Upper lobe of left lung (tissue), 6 donors: ENCODE data around the gene IL6ST. TPM values are rescaled to one million over a fixed set of nuclear protein-coding genes. Genes with fewer than 3 reads are reported as not detected.

Source experiments
- ATAC-seq, 2 donors: fragments of 200-7000 bp; cut with Tn5 transposase; one replicate each; pipeline ENCODE4 v1.9.1; 2022; ENCODE audit warnings: mild to moderate bottlenecking in 2 of 2, moderate library complexity in 2 of 2; ENCODE audit not compliant: low FRiP score in 2 of 2
- DNase-seq, 2 donors: peaks; one replicate each; pipeline ENCODE4 v3.0.0-alpha.2; 2019 to 2020
- H3K27ac ChIP-seq, 4 donors: fragments of 200-600 bp; sonication (generic); one replicate each; pipeline ENCODE4 v1.5.1; 2016 to 2019
- H3K27me3 ChIP-seq, 4 donors: fragments of 200-600 bp; sonication (generic); one replicate each; pipeline ENCODE4 v1.5.1; 2017 to 2019
- H3K36me3 ChIP-seq, 4 donors: fragments of 200-600 bp; sonication (generic); one replicate each; pipeline ENCODE4 v1.5.1; 2016 to 2019
- H3K4me1 ChIP-seq, 4 donors: fragments of 200-600 bp; sonication (generic); one replicate each; pipeline ENCODE4 v1.5.1; 2018 to 2019
- H3K4me3 ChIP-seq, 4 donors: fragments of 200-600 bp; sonication (generic); one replicate each; pipeline ENCODE4 v1.5.1; 2017 to 2019; ENCODE audit warnings: mild to moderate bottlenecking in 2 of 4, moderate library complexity in 1 of 4
- H3K9me3 ChIP-seq, 4 donors: fragments of 200-600 bp; sonication (generic); one replicate each; pipeline ENCODE4 v1.5.1; 2018 to 2019
- EP300 ChIP-seq, 4 donors: sonication (generic); formaldehyde crosslinking; IDR thresholded peaks; one replicate each; pipeline ENCODE4 v1.5.1; 2017; ENCODE audit warnings: antibody characterized with exemption in 4 of 4, control low read depth in 2 of 4
- POLR2A ChIP-seq, 4 donors: fragments of 450-650 bp; IDR thresholded peaks; one replicate each; pipeline ENCODE4 v1.5.1; 2016 to 2017; ENCODE audit warnings: antibody characterized with exemption in 4 of 4, mild to moderate bottlenecking in 2 of 4
- POLR2AphosphoS5 ChIP-seq, 2 donors: sonication (generic); formaldehyde crosslinking; IDR thresholded peaks; one replicate each; pipeline ENCODE4 v1.5.1; 2017; ENCODE audit warnings: antibody characterized with exemption in 2 of 2
- WGBS, 2 donors: methylation state at CpG; one replicate each; pipeline ENCODE4 v1.1.5; 2017 to 2018; 5-methylcytosine and 5-hydroxymethylcytosine counted together
- total RNA-seq, 6 donors: library from RNA; depleted of rRNA in 4 of 6; stranded (reverse); fragments of >200 nt in 4 of 6; gene quantifications; one replicate each; pipeline versions ENCODE4 v1.1.0 to v1.2.1, GENCODE V29; 2016 to 2021
- TF ChIP-seq, protein P1 (sequence below), 6 experiments: fragments of 450-650 bp in 4 of 6; fragments of 200-600 bp in 2 of 6; sonication (generic) in 2 of 6; IDR thresholded peaks; one replicate each; pipeline ENCODE4 v1.5.1; 2016 to 2019; ENCODE audit warnings: antibody characterized with exemption in 6 of 6
- donor health status: DM: no; HTN: no; CAD: no; lungs with moderate emphysema.
- donor health status: DM: no; HTN: yes; CAD: no; lungs with severe emphysema.

The IL6ST gene
- total RNA-seq, 6 donors from 2014 or later: 177 to 383 (median 300) TPM

GRCh38 chr5:56029457-56029856 lies 34.7 kb upstream of the IL6ST start:
- H3K4me3 ChIP-seq: no peak overlapping the region
- no peaks in the 10 kb centered on the region for H3K9me3 ChIP-seq
- ATAC-seq (no peak), DNase-seq (no peak)
- H3K36me3 ChIP-seq: no peaks in the 10 kb centered on the region
- H3K4me1 ChIP-seq: peaks cover 0 to 9% (median 4%) of the 10 kb centered on the region in 4 donors
- no peaks in the 10 kb centered on the region for H3K27me3 ChIP-seq
- H3K27ac ChIP-seq: no peak overlapping the region
- TF ChIP-seq, protein P1, sequence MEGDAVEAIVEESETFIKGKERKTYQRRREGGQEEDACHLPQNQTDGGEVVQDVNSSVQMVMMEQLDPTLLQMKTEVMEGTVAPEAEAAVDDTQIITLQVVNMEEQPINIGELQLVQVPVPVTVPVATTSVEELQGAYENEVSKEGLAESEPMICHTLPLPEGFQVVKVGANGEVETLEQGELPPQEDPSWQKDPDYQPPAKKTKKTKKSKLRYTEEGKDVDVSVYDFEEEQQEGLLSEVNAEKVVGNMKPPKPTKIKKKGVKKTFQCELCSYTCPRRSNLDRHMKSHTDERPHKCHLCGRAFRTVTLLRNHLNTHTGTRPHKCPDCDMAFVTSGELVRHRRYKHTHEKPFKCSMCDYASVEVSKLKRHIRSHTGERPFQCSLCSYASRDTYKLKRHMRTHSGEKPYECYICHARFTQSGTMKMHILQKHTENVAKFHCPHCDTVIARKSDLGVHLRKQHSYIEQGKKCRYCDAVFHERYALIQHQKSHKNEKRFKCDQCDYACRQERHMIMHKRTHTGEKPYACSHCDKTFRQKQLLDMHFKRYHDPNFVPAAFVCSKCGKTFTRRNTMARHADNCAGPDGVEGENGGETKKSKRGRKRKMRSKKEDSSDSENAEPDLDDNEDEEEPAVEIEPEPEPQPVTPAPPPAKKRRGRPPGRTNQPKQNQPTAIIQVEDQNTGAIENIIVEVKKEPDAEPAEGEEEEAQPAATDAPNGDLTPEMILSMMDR (IDR thresholded peaks at IDR 0.05): no peak
- TF ChIP-seq EP300 (IDR thresholded peaks at IDR 0.05) (no peak), POLR2AphosphoS5 (IDR thresholded peaks at IDR 0.05) (no peak), POLR2A (IDR thresholded peaks at IDR 0.05) (no peak)

GRCh38 chr5:56028708-56029107 lies 33.9 kb upstream of the IL6ST start:
- Histone ChIP-seq H3K27me3 (no peaks in the 10 kb centered on the region), H3K9me3 (no peaks in the 10 kb centered on the region), H3K27ac (no peak overlapping the region), H3K4me3 (no peak overlapping the region), H3K4me1 (peaks cover 0 to 9% (median 4%) of the 10 kb centered on the region in 4 donors), H3K36me3 (no peaks in the 10 kb centered on the region)
- no peak for DNase-seq
- WGBS, 2 donors: 97% methylated on average over 6 of the region's 6 CpGs
- TF ChIP-seq EP300 (IDR thresholded peaks at IDR 0.05) (no peak), POLR2AphosphoS5 (IDR thresholded peaks at IDR 0.05) (no peak), POLR2A (IDR thresholded peaks at IDR 0.05) (no peak)
- TF ChIP-seq, protein P1 (IDR thresholded peaks at IDR 0.05): no peak
- ATAC-seq: peak in 1 of 2 donors; percentile 40

DNA sequence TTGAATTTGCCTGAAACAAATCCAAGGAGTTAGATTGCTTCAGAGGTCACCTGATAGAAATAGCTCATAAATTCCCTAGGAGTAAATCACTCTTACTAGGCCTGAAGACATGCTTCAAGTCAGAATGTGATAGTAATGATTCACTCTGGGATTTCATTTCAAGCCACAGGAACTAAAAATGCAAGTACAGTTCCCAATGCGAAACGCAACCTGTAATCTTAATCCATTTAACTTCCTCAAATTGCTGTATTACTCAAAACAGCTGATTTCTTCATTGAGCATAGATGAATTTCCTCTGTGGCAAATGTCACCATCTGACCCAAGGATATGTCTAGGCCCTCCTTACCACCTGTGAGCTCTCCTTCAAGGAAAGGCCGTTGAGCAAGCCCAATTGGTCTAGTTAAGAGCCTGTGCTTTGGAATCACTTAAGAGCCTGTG lies 32.1 kb upstream of the IL6ST start:
- H3K36me3 ChIP-seq: no peaks in the 10 kb centered on the region
- TF ChIP-seq POLR2AphosphoS5 (IDR thresholded peaks at IDR 0.05): no peak
- TF ChIP-seq, protein P1 (IDR thresholded peaks at IDR 0.05): no peak
- no peak for TF ChIP-seq EP300 (IDR thresholded peaks at IDR 0.05)
- no peak for TF ChIP-seq POLR2A (IDR thresholded peaks at IDR 0.05)
- H3K27me3 ChIP-seq: no peaks in the 10 kb centered on the region
- WGBS, 2 donors: 55 to 63% methylated on average over 3 of the region's 3 CpGs
- peak in 1 of 2 donors; percentile 71 for ATAC-seq
- H3K27ac ChIP-seq: no peak overlapping the region
- peaks cover 0 to 9% (median 4%) of the 10 kb centered on the region in 4 donors for H3K4me1 ChIP-seq
- no peak overlapping the region for H3K4me3 ChIP-seq
- H3K9me3 ChIP-seq: no peaks in the 10 kb centered on the region
- DNase-seq: no peak

GRCh38 chr5:56025151-56025885 lies 30.6 kb upstream of the IL6ST start:
- no peak for TF ChIP-seq EP300 (IDR thresholded peaks at IDR 0.05)
- TF ChIP-seq POLR2AphosphoS5 (IDR thresholded peaks at IDR 0.05): no peak
- TF ChIP-seq, protein P1 (IDR thresholded peaks at IDR 0.05): no peak
- no peak for TF ChIP-seq POLR2A (IDR thresholded peaks at IDR 0.05)
- 74 to 75% methylated on average over 4 of the region's 4 CpGs for WGBS, 2 donors
- no peaks in the 10 kb centered on the region for H3K36me3 ChIP-seq
- H3K27me3 ChIP-seq: no peaks in the 10 kb centered on the region
- H3K4me1 ChIP-seq: peaks cover 0 to 8% (median 4%) of the 10 kb centered on the region in 4 donors
- no peak overlapping the region for H3K4me3 ChIP-seq
- ATAC-seq: no peak
- no peak overlapping the region for H3K27ac ChIP-seq
- no peak for DNase-seq
- H3K9me3 ChIP-seq: no peaks in the 10 kb centered on the region

- H3K27me3 ChIP-seq: no peaks in the 10 kb centered on the region
- ATAC-seq (no peak), DNase-seq (no peak)
- WGBS, 2 donors: 88 to 91% methylated on average over 2 of the region's 2 CpGs
- no peaks in the 10 kb centered on the region for H3K36me3 ChIP-seq
- TF ChIP-seq EP300 (IDR thresholded peaks at IDR 0.05) (no peak), POLR2A (IDR thresholded peaks at IDR 0.05) (no peak), POLR2AphosphoS5 (IDR thresholded peaks at IDR 0.05) (no peak)
- TF ChIP-seq, protein P1 (IDR thresholded peaks at IDR 0.05): no peak
- no peak overlapping the region for H3K27ac ChIP-seq
- H3K4me1 ChIP-seq: peaks cover 0 to 4% (median 3%) of the 10 kb centered on the region in 4 donors
- H3K9me3 ChIP-seq: no peaks in the 10 kb centered on the region
- no peak overlapping the region for H3K4me3 ChIP-seq
These were observed 30.0 kb upstream of the IL6ST start for GRCh38 chr5:56024810-56025150.
